ENCODE data around the gene TMEM131L.

Gene TMEM131L

DNA sequence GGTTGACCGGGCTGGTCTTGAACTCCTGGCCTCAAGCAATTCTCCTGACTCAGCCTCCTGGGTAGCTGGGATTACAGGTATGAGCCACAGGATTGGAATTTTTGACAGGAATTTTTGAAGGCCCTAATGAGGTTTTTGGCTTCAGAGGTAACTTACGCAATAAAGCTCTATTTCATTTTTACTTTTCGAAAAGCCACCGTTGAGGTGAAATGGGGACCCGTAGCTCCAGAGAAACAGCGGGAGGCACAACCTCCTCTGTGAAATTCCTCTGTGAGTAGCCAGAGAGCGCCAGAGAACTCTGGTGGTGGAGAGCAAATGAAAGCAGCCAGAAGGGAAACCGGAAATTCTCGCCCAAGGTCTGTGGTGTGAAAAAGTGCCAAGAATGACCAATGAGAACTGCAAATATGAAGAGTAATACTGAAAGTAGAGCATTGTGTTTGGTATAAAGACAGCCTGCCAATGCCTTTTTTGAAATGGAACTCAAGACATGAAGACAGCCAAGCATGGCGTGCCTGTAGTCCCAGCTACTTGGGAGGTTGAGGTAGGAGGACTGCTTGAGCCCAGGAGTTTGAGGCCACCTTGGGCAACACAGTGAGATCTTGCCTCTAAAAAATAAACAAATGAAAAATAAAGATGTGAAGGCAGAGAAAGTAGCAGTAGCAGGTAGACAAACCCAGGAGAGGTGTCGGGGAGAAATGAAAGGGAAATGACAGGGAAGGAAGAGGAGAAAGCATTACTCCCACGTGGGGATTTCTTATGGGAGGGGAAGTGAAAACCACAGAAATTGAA is 33.0 kb upstream of the TMEM131L start:
- TF ChIP-seq, protein P1, sequence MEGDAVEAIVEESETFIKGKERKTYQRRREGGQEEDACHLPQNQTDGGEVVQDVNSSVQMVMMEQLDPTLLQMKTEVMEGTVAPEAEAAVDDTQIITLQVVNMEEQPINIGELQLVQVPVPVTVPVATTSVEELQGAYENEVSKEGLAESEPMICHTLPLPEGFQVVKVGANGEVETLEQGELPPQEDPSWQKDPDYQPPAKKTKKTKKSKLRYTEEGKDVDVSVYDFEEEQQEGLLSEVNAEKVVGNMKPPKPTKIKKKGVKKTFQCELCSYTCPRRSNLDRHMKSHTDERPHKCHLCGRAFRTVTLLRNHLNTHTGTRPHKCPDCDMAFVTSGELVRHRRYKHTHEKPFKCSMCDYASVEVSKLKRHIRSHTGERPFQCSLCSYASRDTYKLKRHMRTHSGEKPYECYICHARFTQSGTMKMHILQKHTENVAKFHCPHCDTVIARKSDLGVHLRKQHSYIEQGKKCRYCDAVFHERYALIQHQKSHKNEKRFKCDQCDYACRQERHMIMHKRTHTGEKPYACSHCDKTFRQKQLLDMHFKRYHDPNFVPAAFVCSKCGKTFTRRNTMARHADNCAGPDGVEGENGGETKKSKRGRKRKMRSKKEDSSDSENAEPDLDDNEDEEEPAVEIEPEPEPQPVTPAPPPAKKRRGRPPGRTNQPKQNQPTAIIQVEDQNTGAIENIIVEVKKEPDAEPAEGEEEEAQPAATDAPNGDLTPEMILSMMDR (IDR thresholded peaks at IDR 0.05; ENCODE audit: insufficient read depth, low read length, missing control alignments) = peak; percentile 47
- no peak overlapping the region for H3K4me3 ChIP-seq (ENCODE audit: low read depth, low read length)
- ChIA-PET CTCF (interaction anchor here (0.6 to 3.0 kb wide), 8 partner anchors 16 to 144 kb away, joined by 3 to 22 read pairs (median 4); no protein-coding TSS in a partner anchor), POLR2A (interaction anchor here (1.1 kb wide), 1 partner anchor 141 kb away, joined by 4 read pairs; no protein-coding TSS in a partner anchor)
- no peak for DNase-seq (ENCODE audit: low read depth, low spot score)

DNA sequence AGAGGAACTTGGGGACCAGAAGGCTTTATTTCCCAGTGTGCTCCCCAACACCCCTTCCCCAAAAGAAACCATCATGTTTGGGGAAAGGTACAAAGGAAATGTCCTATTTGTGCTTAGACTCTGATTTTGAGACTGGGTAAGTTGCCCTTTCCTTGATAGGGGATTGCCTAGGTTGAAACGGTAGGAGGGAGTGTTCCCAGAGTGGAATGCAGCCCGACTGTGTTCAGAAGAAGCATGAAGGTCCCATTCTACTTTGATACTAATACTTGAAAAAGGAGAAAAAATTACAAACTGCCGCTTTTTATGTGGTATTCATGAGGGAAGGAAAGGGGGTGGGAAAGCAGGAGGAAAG is 32.4 kb upstream of the TMEM131L start:
- DNase-seq (ENCODE audit: low read depth, low spot score) = no peak
- ChIA-PET POLR2A (interaction anchor here (1.1 kb wide), 1 partner anchor 140 kb away, joined by 4 read pairs; no protein-coding TSS in a partner anchor), CTCF (interaction anchor here (0.6 to 3.0 kb wide), 5 partner anchors 15 to 144 kb away, joined by 3 to 22 read pairs (median 9); no protein-coding TSS in a partner anchor)
- no peak overlapping the region for H3K4me3 ChIP-seq (ENCODE audit: low read depth, low read length)
- TF ChIP-seq, protein P1 (IDR thresholded peaks at IDR 0.05; ENCODE audit: insufficient read depth, low read length, missing control alignments) = no peak

DNA sequence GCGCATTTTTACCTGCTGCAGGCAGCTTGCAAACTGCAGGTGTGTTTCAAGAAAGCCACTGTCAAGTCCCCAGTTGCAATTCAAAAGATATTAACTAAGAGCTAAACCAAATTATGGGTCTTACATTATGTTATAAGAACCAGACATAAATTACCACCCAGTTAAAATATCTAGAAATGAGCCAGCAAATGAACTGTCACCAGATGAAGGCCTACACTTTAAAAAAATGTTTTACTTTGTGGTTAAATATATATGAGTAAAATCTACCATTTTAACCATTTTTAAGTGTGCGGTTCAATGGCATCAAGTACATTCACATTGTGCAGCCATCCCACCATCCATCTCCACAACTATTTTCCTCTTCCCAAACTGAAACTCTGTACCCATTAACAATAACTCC is 32.0 kb upstream of the TMEM131L start:
- no peak for DNase-seq (ENCODE audit: low read depth, low spot score)
- CTCF ChIA-PET = interaction anchor here (3.0 kb wide), 1 partner anchor 140 kb away, joined by 22 read pairs; no protein-coding TSS in a partner anchor
- TF ChIP-seq, protein P1 (IDR thresholded peaks at IDR 0.05; ENCODE audit: insufficient read depth, low read length, missing control alignments) = no peak
- no peak overlapping the region for H3K4me3 ChIP-seq (ENCODE audit: low read depth, low read length)
- POLR2A ChIA-PET = no interaction called here

DNA sequence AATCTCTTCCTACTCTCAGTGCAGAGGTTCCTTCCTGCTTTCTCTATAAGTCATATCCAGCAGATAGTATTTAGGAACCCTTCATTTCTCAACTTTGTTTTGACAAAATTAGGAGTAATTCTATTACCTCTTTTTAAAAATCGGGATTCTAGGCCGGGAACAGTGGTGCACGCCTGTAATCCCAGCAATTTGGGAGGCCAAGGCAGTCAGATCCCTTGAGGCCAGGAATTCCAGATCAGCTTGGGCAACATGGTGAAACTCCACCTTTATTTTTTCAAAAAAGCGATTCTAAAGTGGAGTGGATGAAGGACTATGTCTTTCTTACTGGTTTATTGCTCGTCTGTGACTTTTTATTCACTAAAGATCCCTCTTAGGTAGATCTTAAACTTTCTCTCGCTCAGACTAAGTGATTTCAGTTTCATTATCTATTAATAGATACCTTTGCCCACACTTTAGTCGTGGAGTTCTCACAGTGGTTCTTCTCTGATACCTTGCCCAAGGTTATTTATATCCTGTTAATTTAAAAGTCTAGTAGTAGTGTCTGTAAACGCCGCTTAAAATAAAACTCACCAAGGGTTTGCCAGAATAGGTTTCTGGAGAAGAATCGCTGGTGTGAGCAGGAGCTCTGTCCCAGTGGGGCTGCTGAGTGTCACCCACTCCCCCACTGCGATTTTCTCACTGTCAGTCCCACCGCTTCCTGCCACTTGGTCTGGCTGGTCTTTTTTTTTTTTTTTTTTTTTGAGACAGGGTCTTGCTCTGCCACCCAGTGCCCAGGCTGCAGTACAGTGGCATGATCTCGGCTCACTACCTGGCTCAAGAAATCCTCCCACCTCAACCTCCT is 27.0 kb upstream of the TMEM131L start:
- CTCF ChIA-PET = interaction anchor here (1.0 kb wide), 1 partner anchor 9 kb away, joined by 3 read pairs; no protein-coding TSS in a partner anchor
- no peak overlapping the region for H3K4me3 ChIP-seq (ENCODE audit: low read depth, low read length)
- POLR2A ChIA-PET = no interaction called here

DNA sequence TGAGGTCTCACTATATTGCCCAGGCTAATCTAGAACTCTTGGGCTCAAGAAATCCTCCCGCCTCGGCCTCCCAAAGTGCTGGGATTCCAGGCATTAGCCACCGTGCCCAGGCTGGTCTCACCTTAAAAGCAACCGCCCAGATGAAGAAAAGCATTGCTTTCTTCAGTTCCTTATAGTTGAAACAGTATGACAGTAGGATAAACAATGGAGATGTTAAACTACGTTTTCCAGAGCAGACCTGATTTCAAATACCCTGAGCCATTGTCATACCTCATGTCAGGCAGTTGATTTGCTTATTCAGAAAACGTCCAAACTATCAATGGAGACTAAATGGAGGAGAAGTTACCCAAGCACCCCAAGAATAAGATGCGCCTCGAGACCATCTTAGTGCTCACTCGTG is 26.3 kb upstream of the TMEM131L start:
- TF ChIP-seq, protein P1 (IDR thresholded peaks at IDR 0.05; ENCODE audit: insufficient read depth, low read length, missing control alignments) = no peak
- no peak for DNase-seq (ENCODE audit: low read depth, low spot score)
- H3K4me3 ChIP-seq (ENCODE audit: low read depth, low read length) = no peak overlapping the region
- ChIA-PET POLR2A (no interaction called here), CTCF (no interaction called here)

More for the DNA sequence above, 27.0 kb upstream of the TMEM131L start:
- no peak for DNase-seq (ENCODE audit: low read depth, low spot score)
- TF ChIP-seq, protein P1 (IDR thresholded peaks at IDR 0.05; ENCODE audit: insufficient read depth, low read length, missing control alignments) = no peak

DNA sequence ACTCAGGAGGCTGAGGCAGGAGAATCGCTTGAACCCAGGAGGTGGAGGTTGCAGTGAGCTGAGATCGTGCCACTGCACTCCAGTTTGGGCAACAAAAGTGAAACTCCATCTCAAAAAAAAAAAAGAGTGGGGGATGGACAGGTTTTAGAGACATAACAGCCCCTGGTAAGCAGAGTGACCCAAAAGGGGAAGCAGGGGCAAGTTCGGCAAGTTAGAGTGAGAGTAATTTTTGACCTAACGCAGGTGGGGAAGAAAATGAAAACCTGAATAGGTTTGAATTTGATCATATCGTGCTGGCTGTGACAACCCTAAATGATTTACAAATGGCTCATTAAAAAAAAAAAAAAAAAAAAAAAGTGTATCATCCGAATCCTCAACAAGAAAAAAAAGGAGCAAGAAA is 25.7 kb upstream of the TMEM131L start:
- H3K4me3 ChIP-seq (ENCODE audit: low read depth, low read length) = no peak overlapping the region
- TF ChIP-seq, protein P1 (IDR thresholded peaks at IDR 0.05; ENCODE audit: insufficient read depth, low read length, missing control alignments) = no peak
- ChIA-PET POLR2A (no interaction called here), CTCF (no interaction called here)
- no peak for DNase-seq (ENCODE audit: low read depth, low spot score)

Measured in AG04449 (cell line).